Measurements from ENCODE around the gene DISC1. TPM values are rescaled to one million over a fixed set of nuclear protein-coding genes. Genes with fewer than 3 reads are reported as not detected.

The DISC1 gene
- total RNA-seq, 2 experiments from 2014 or later = 3.5 to 5.0 TPM

DNA sequence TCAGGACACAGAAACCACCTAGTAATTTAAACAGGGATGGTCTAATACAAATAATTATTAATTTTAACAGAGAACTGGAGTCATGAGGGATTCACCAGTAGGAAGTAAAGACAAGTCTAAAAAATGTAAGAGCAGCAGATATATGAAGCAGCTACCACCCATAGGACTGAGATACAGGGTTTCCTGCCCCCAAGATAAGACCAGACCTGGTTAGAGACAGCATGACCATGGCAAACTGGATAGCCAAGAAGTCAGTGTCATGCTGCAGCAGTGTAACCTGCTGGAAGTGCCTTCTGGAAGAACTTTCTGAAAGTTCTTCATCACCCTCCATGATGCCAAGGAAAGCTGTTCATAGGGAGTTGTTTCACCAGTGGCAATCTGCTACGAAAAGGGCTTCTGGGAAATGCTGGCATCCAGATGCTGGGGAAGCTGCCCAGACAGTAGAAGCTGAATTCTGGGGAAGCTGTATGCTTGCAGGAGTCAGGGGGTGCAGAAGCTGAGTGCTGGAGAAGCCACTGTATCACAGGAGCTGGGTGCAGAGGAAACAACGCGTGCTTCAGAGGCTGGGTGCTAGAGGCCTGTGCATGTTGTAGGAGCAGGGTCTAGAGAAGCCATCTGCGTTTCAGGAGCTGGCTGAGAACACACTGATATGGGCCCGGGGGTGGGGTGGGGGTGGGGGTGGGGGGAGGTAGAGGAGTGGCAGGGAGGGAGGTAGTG is 356.4 kb downstream of the DISC1 start:
- CTCF ChIA-PET = interaction anchor here (1.2 to 1.9 kb wide), 2 partner anchors 9 kb away, joined by 3 to 5 read pairs; no protein-coding TSS in a partner anchor
- ATAC-seq (no peak), DNase-seq (no peak)
- H3K27me3 Mint-ChIP-seq = no peaks in the 10 kb centered on the region
- TF ChIP-seq, protein P1, sequence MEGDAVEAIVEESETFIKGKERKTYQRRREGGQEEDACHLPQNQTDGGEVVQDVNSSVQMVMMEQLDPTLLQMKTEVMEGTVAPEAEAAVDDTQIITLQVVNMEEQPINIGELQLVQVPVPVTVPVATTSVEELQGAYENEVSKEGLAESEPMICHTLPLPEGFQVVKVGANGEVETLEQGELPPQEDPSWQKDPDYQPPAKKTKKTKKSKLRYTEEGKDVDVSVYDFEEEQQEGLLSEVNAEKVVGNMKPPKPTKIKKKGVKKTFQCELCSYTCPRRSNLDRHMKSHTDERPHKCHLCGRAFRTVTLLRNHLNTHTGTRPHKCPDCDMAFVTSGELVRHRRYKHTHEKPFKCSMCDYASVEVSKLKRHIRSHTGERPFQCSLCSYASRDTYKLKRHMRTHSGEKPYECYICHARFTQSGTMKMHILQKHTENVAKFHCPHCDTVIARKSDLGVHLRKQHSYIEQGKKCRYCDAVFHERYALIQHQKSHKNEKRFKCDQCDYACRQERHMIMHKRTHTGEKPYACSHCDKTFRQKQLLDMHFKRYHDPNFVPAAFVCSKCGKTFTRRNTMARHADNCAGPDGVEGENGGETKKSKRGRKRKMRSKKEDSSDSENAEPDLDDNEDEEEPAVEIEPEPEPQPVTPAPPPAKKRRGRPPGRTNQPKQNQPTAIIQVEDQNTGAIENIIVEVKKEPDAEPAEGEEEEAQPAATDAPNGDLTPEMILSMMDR (IDR thresholded peaks at IDR 0.05) = no peak
- H3K9me3 Mint-ChIP-seq = no peaks in the 10 kb centered on the region
- H3K27ac Mint-ChIP-seq = no peak overlapping the region
- peaks cover 9% of the 10 kb centered on the region for H3K4me1 Mint-ChIP-seq (ENCODE audit: low read depth)
- POLR2A ChIA-PET = no interaction called here
- H3K36me3 Mint-ChIP-seq (ENCODE audit: low read depth) = no peaks in the 10 kb centered on the region
- intact Hi-C loops (cut with micrococcal nuclease) = no loop called here
- no peak overlapping the region for H3K4me3 Mint-ChIP-seq

DNA sequence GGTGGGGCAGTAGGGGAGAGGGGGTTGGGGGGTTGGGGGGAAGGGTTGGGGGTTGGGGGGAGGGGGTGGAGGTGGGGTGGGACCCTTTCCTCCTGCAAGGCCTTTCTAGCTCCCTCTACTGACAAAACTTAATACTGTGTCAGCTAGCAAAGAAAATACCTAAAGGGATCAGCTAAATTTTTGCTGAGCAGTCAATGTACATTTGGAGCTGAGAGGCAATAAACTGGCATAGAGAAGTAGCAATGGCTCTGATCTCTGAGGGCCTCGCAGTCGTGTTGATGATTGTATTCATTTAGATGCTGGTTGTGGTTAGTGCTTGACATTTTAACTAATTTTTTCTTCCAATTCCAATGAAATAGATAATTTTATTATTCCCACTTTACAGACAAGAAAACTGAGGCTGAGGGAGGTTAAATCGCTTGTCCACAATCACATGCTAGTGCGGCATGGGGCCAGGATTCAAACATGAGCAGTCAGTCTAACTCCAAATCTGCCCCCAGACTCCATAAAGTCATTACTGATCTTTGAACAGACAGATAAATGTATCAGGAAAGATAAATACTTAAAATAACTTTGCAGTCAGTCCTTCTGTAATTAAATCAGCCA is 357.1 kb downstream of the DISC1 start:
- Mint-ChIP-seq H3K4me1 (ENCODE audit: low read depth) (peaks cover 9% of the 10 kb centered on the region), H3K4me3 (no peak overlapping the region), H3K27me3 (no peaks in the 10 kb centered on the region), H3K9me3 (no peaks in the 10 kb centered on the region), H3K36me3 (ENCODE audit: low read depth) (no peaks in the 10 kb centered on the region), H3K27ac (no peak overlapping the region)
- ChIA-PET POLR2A (no interaction called here), CTCF (interaction anchor here (1.0 to 1.9 kb wide), 4 partner anchors 8 to 116 kb away, joined by 3 to 5 read pairs (median 4); no protein-coding TSS in a partner anchor)
- ATAC-seq (no peak), DNase-seq (no peak)
- intact Hi-C loops (cut with micrococcal nuclease) = no loop called here
- TF ChIP-seq, protein P1 (IDR thresholded peaks at IDR 0.05) = no peak

DNA sequence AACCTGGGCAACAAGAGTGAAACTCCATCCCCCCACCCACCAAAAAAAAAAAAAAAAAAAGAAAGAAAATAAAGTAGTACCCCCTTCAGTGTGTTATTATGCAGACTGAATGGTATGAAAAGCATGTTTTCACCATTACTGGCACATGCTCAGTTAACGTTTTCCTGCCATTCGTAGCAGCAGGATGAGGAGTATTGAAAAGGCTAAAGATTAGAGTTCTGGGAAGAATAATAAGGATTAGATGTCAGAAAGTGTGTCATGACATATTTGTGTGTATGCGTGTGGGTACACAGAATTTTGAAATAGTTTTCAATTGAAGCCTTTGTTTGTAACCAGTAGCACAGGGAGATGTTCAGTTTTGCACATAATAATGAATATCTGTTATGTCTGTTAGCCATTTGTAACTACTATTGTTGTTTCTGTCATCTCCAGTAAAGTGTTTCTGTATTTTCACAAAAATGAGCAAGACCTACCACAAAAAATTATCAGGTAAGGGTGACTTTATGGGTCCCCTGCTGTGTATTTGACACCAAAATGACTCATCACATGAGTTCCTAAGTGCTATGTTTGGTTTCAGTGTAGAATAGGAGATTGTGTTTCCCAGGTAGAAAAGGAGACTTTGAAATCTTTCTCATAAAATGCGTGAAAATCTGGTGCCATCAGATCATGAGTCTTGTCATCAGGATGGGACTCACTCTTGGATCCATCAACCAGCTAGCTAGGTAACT is 358.9 kb downstream of the DISC1 start:
- DNase-seq (no peak), ATAC-seq (peak; percentile 37)
- ChIA-PET CTCF (interaction anchor here (1.4 kb wide), 1 partner anchor 73 kb away, joined by 3 read pairs; no protein-coding TSS in a partner anchor), POLR2A (no interaction called here)
- TF ChIP-seq, protein P1 (IDR thresholded peaks at IDR 0.05) = no peak
- no peaks in the 10 kb centered on the region for H3K36me3 Mint-ChIP-seq (ENCODE audit: low read depth)
- H3K4me1 Mint-ChIP-seq (ENCODE audit: low read depth) = peaks cover 9% of the 10 kb centered on the region
- H3K9me3 Mint-ChIP-seq = no peaks in the 10 kb centered on the region
- no peak overlapping the region for H3K4me3 Mint-ChIP-seq
- no peak overlapping the region for H3K27ac Mint-ChIP-seq
- no peaks in the 10 kb centered on the region for H3K27me3 Mint-ChIP-seq
- intact Hi-C loops (cut with micrococcal nuclease) = no loop called here

DNA sequence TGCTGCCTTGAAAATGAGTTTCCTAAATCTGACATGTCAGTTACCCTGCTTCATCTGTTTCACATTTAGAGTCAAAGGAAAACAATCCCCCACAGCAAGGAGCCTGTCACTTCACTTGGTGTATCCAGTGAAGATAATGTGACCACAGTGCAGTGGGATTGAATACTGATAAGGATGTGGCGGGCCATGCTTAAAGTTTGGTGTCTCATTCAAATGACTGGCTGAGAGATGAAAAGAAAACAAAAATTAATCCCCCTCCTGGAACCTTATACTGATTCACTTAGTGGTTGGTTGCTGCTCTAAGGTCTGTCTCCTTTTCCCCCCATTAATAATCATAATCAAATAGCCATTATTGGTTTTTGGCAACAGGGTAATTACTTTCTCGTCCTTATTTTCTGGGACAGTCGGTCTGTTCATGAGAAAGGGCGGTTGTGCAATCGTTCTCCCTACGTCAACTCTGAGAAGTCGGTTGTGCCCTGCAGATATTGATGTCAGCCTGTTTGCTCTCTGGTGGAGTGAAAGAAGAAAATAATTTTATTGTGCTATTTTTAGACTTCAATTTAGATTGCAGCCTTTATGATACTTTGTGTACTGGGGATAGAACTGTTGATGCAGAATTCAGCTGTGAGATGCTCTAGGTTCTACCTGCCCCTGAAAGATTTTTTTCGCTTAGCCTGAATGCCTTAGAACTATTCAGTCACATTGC is 360.2 kb downstream of the DISC1 start:
- intact Hi-C loops (cut with micrococcal nuclease) = no loop called here
- ATAC-seq (no peak), DNase-seq (no peak)
- Mint-ChIP-seq H3K27me3 (no peaks in the 10 kb centered on the region), H3K27ac (no peak overlapping the region), H3K9me3 (no peaks in the 10 kb centered on the region), H3K4me3 (no peak overlapping the region), H3K36me3 (ENCODE audit: low read depth) (no peaks in the 10 kb centered on the region), H3K4me1 (ENCODE audit: low read depth) (peaks cover 9% of the 10 kb centered on the region)
- POLR2A ChIA-PET = no interaction called here
- CTCF ChIA-PET = no interaction called here
- TF ChIP-seq, protein P1 (IDR thresholded peaks at IDR 0.05) = no peak

Measured in activated CD8-positive, alpha-beta T cell treated with anti-CD3 and anti-CD28 coated beads for 36 hours (primary cell).